HL-60 (cell line): ENCODE results near the gene ARHGAP10.
"Not testable (repeated sequence)": the region's sequence is repeated elsewhere in the genome, so short reads cannot be mapped to it uniquely, and the experiment has no call there.

Source experiments
- DNase-seq, 2 experiments: peaks; one replicate each; pipeline ENCODE4 v3.0.0-alpha.2; 2010 to 2020; ENCODE audit warnings: low read depth in 1 of 2, low spot score in 1 of 2
- H3K27ac ChIP-seq: fragments of 250-450 bp; sonication (Bioruptor Pico); replicated peaks from 2 replicates; pipeline ENCODE4 v1.5.1; 2020; ENCODE audit warnings: mild to moderate bottlenecking, moderate library complexity
- H3K27me3 ChIP-seq: fragments of 250-450 bp; sonication (Bioruptor Pico); 2 replicates; pipeline ENCODE4 v1.5.1; 2021; ENCODE audit warnings: mild to moderate bottlenecking, moderate library complexity; ENCODE audit not compliant: insufficient read depth, poor library complexity, severe bottlenecking
- H3K4me3 ChIP-seq: replicated peaks from 2 replicates; pipeline ENCODE4 v1.5.1; 2011; ENCODE audit warnings: mild to moderate bottlenecking, control low read depth, low read length; ENCODE audit not compliant: insufficient read depth
- CTCF ChIP-seq: IDR thresholded peaks from one replicate; pipeline ENCODE4 v1.5.1; 2011; ENCODE audit warnings: low read length, control low read depth, inconsistent platforms; ENCODE audit not compliant: insufficient read depth
- GABPA ChIP-seq: IDR thresholded peaks from 2 replicates; pipeline ENCODE4 v1.6.1; 2012; ENCODE audit warnings: low read depth
- POLR2AphosphoS5 ChIP-seq: IDR thresholded peaks from 2 replicates; pipeline ENCODE4 v1.6.1; 2012; ENCODE audit warnings: low read depth
- SPI1 ChIP-seq: IDR thresholded peaks from 2 replicates; pipeline ENCODE4 v1.6.1; 2012; ENCODE audit warnings: low read depth, mild to moderate bottlenecking, borderline replicate concordance
- TF ChIP-seq, protein P1 (sequence below): IDR thresholded peaks from 2 replicates; pipeline ENCODE4 v1.6.1; 2012; ENCODE audit warnings: low read depth; ENCODE audit not compliant: insufficient replicate concordance

ARHGAP10 gene

DNA sequence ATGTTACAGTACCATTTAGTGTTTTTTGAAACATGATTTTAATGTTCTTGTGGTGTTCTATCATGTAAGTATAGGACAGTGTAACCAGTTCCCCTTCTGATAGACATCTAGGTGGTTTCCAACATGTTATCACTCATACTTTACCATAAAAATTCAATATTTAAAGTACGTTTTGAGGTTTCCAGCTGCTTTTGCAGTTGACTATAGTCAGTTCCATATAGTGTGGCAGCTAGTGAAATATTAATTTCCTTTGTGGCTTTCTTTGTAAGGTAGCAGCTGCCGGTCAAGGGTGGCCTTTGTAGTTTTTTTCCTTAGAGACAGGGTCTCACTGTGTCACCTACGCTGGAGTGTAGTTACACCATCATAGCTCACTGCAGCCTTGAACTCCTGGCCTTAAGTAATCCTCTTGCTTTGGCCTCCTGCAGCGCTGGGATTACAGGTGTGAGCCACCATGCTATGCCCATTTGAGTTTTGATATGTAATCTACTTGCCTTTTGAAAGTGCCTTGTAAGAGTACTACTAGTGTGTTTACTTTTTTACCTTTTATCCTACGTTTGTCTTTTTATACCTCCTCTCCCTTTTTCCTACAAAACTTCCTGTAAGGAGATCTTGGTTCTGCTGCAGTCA, 63.0 kb downstream of the ARHGAP10 start:
- TF ChIP-seq GABPA (no peak), SPI1 (0 out of 2 replicates have a peak, but pooled peaks have one; percentile 18), POLR2AphosphoS5 (no peak), CTCF (no peak)
- Histone ChIP-seq H3K27ac (no peak overlapping the region), H3K4me3 (no peak overlapping the region), H3K27me3 (no peaks in the 10 kb centered on the region)
- DNase-seq = no peak

- not testable (repeated sequence) for H3K27me3 ChIP-seq, H3K4me3 ChIP-seq, DNase-seq
- peak overlapping the region; percentile 74 for H3K27ac ChIP-seq
Measured at GRCh38 chr4:147799057-147799456, 67.2 kb downstream of the ARHGAP10 start.

GRCh38 chr4:147799986-147800555, 68.2 kb downstream of the ARHGAP10 start:
- TF ChIP-seq SPI1 (peak; percentile 16; the same call in 1 of the 2 replicates), CTCF (no peak), POLR2AphosphoS5 (peak; percentile 59; the same call in 1 of the 2 replicates), GABPA (no peak)
- TF ChIP-seq, protein P1, sequence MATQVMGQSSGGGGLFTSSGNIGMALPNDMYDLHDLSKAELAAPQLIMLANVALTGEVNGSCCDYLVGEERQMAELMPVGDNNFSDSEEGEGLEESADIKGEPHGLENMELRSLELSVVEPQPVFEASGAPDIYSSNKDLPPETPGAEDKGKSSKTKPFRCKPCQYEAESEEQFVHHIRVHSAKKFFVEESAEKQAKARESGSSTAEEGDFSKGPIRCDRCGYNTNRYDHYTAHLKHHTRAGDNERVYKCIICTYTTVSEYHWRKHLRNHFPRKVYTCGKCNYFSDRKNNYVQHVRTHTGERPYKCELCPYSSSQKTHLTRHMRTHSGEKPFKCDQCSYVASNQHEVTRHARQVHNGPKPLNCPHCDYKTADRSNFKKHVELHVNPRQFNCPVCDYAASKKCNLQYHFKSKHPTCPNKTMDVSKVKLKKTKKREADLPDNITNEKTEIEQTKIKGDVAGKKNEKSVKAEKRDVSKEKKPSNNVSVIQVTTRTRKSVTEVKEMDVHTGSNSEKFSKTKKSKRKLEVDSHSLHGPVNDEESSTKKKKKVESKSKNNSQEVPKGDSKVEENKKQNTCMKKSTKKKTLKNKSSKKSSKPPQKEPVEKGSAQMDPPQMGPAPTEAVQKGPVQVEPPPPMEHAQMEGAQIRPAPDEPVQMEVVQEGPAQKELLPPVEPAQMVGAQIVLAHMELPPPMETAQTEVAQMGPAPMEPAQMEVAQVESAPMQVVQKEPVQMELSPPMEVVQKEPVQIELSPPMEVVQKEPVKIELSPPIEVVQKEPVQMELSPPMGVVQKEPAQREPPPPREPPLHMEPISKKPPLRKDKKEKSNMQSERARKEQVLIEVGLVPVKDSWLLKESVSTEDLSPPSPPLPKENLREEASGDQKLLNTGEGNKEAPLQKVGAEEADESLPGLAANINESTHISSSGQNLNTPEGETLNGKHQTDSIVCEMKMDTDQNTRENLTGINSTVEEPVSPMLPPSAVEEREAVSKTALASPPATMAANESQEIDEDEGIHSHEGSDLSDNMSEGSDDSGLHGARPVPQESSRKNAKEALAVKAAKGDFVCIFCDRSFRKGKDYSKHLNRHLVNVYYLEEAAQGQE = no peak
- Histone ChIP-seq H3K27ac (peak overlapping the region; percentile 74), H3K4me3 (no peak overlapping the region), H3K27me3 (no peaks in the 10 kb centered on the region)
- peak in 1 of 2 experiments; percentile 79 for DNase-seq

DNA sequence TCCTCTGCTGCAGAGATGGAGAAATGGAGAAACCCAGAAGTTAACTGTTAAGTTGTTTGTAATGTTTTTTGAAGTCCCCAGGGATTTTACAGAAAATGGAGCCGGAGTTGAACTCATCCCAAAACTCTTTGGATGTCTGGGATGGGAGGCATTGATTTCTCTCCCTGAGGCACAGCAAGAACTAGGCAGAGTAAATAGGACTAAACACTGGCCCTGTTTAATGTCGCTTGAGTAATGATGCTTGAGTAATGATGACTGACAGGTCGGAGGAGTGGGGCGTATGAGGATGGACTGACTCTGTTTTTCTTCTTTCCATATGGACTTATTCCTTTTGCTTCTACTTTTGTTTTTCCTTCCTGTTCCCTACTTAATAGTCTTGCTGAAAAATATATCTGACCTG, 69.9 kb downstream of the ARHGAP10 start:
- no peak overlapping the region for H3K4me3 ChIP-seq
- H3K27ac ChIP-seq = no peak overlapping the region
- no peak for DNase-seq
- no peaks in the 10 kb centered on the region for H3K27me3 ChIP-seq
- TF ChIP-seq, protein P1 = no peak
- TF ChIP-seq CTCF (no peak), GABPA (no peak), POLR2AphosphoS5 (no peak), SPI1 (no peak)
